KMS-11 (cell line): ENCODE data around the gene LILRB1.

Experiments
- H2AFZ ChIP-seq: fragments of 200-600 bp; sonication (generic); 2 replicates; pipeline ENCODE4 v1.6.1; 2016; ENCODE audit warnings: antibody characterized with exemption, mixed run types, low read depth
- H3K27ac ChIP-seq: fragments of 200-600 bp; sonication (generic); 2 replicates; pipeline ENCODE4 v1.6.1; 2016; ENCODE audit warnings: mild to moderate bottlenecking, mixed run types
- H3K27me3 ChIP-seq: fragments of 200-600 bp; sonication (generic); 2 replicates; pipeline ENCODE4 v1.6.1; 2017; ENCODE audit warnings: mild to moderate bottlenecking, low read depth, mixed run types, moderate library complexity; ENCODE audit not compliant: insufficient read depth
- H3K36me3 ChIP-seq: fragments of 200-600 bp; sonication (generic); 2 replicates; pipeline ENCODE4 v1.6.1; 2017; ENCODE audit warnings: mild to moderate bottlenecking, mixed run types; ENCODE audit not compliant: insufficient read depth
- H3K4me1 ChIP-seq: fragments of 200-600 bp; sonication (generic); 2 replicates; pipeline ENCODE4 v1.6.1; 2016; ENCODE audit warnings: mild to moderate bottlenecking, low read depth, mixed run types; ENCODE audit not compliant: poor library complexity, severe bottlenecking
- H3K4me2 ChIP-seq: fragments of 200-600 bp; sonication (generic); 2 replicates; pipeline ENCODE4 v1.7.0; 2016; ENCODE audit warnings: mild to moderate bottlenecking, mixed run types
- H3K4me3 ChIP-seq: fragments of 200-600 bp; sonication (generic); IDR thresholded peaks from 2 replicates; pipeline ENCODE4 v1.6.1; 2017; ENCODE audit warnings: low read depth, low read length, mixed read lengths; ENCODE audit not compliant: insufficient read depth
- H3K79me2 ChIP-seq: fragments of 200-600 bp; sonication (generic); 2 replicates; pipeline ENCODE4 v1.6.1; 2016; ENCODE audit warnings: low read depth, mixed run types; ENCODE audit not compliant: insufficient read depth
- H3K9ac ChIP-seq: fragments of 200-600 bp; sonication (generic); 2 replicates; pipeline ENCODE4 v1.6.1; 2016; ENCODE audit warnings: mild to moderate bottlenecking, mixed run types
- H4K20me1 ChIP-seq: fragments of 200-600 bp; sonication (generic); 2 replicates; pipeline ENCODE4 v1.6.1; 2016; ENCODE audit warnings: mild to moderate bottlenecking, mixed run types; ENCODE audit not compliant: insufficient read depth
- CTCF ChIP-seq: fragments of 200-600 bp; sonication (generic); conservative IDR thresholded peaks from 2 replicates; pipeline ENCODE4 v1.6.1; 2017; ENCODE audit warnings: low read depth, mild to moderate bottlenecking, antibody characterized with exemption, low read length, moderate library complexity, mixed read lengths

Gene LILRB1

GRCh38 chr19:54608205-54608604 lies 22.1 kb upstream of the LILRB1 start:
- no peak overlapping the region for H2AFZ ChIP-seq
- H3K4me1 ChIP-seq: no peaks in the 10 kb centered on the region
- H3K4me2 ChIP-seq: no peak overlapping the region
- no peaks in the 10 kb centered on the region for H3K36me3 ChIP-seq
- no peak for TF ChIP-seq CTCF
- H3K79me2 ChIP-seq: no peaks in the 10 kb centered on the region
- H3K27ac ChIP-seq: no peak overlapping the region
- H3K27me3 ChIP-seq: no peaks in the 10 kb centered on the region; the same call in 1 of the 2 replicates
- H3K9ac ChIP-seq: no peak overlapping the region
- H4K20me1 ChIP-seq: no peaks in the 10 kb centered on the region
- no peak overlapping the region for H3K4me3 ChIP-seq

- Histone ChIP-seq H3K4me2 (no peak overlapping the region), H3K79me2 (no peaks in the 10 kb centered on the region), H3K36me3 (no peaks in the 10 kb centered on the region), H2AFZ (no peak overlapping the region), H3K9ac (no peak overlapping the region), H3K27ac (no peak overlapping the region), H3K4me3 (no peak overlapping the region), H3K27me3 (no peaks in the 10 kb centered on the region; the same call in 1 of the 2 replicates), H3K4me1 (no peaks in the 10 kb centered on the region), H4K20me1 (no peaks in the 10 kb centered on the region)
- no peak for TF ChIP-seq CTCF
These were observed 21.5 kb upstream of the LILRB1 start for GRCh38 chr19:54608792-54609191.

DNA sequence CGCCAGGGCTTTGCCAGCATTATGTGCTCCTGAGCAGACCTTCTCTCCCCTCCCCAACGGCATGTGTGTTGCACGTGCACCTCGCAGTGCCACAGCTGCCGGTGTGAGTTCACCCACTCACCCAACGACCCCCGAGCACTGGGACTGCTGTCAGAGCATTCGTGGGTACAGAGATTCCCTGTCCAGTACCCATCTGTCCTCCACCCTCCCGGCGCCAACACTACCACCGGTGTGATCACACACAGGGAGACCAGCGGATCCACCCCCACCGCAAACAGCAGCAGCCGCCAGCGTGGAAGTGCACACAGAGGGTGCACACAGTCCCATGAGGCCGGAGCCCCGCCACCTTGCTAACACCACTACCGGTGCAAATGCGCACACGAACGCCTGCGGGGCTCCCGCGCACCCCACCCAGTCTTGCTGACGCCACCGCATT lies 20.9 kb upstream of the LILRB1 start:
- Histone ChIP-seq H3K27me3 (no peaks in the 10 kb centered on the region; the same call in 1 of the 2 replicates), H3K4me3 (no peak overlapping the region), H3K79me2 (no peaks in the 10 kb centered on the region), H2AFZ (no peak overlapping the region), H4K20me1 (no peaks in the 10 kb centered on the region), H3K27ac (no peak overlapping the region), H3K9ac (no peak overlapping the region), H3K4me1 (no peaks in the 10 kb centered on the region), H3K4me2 (no peak overlapping the region), H3K36me3 (no peaks in the 10 kb centered on the region)
- no peak for TF ChIP-seq CTCF

DNA sequence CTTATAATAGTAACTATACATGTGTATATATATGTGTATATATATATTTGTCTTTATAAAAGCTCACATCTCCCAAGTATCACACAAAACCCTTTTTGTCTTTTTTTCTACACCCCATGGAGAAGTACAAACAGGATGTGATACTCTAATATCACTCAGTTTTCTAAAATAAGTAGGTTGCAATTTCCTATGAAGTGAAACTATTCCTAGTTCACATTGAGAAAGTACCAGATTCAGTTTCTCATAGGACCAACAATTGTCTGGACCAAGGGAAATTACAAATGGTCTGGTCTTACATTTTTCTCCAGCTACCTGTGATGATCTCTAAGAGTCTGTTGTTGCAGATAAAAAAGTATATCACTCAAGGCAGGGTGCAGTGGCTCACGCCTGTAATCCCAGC lies 17.9 kb upstream of the LILRB1 start:
- Histone ChIP-seq H4K20me1 (no peaks in the 10 kb centered on the region), H3K4me1 (no peaks in the 10 kb centered on the region), H3K27me3 (no peaks in the 10 kb centered on the region), H2AFZ (no peak overlapping the region), H3K4me2 (no peak overlapping the region), H3K36me3 (no peaks in the 10 kb centered on the region), H3K27ac (no peak overlapping the region), H3K79me2 (no peaks in the 10 kb centered on the region), H3K9ac (no peak overlapping the region), H3K4me3 (no peak overlapping the region)
- no peak for TF ChIP-seq CTCF
